HEK293 (cell line): Measurements from ENCODE around the gene RCOR1.

Source experiments
- CTCF ChIA-PET: fragments of 350-600 bp; formaldehyde crosslinking; extraction: SDS; loops from one replicate; lab custom pipeline; 2021; ENCODE audit warnings: antibody characterized with exemption; lab: Yijun Ruan, JAX
- POLR2A ChIA-PET: fragments of 300-600 bp; formaldehyde crosslinking; extraction: SDS; loops from one replicate; lab custom pipeline; 2020; ENCODE audit warnings: antibody characterized with exemption, inconsistent platforms; lab: Yijun Ruan, JAX
- H3K27ac ChIP-seq: fragments of 200-500 bp; sonication (Bioruptor generic); 2 replicates; pipeline ENCODE4 v1.5.1; 2014; ENCODE audit warnings: low read depth, low read length, control low read depth, inconsistent platforms; ENCODE audit errors: extremely low read depth
- H3K36me3 ChIP-seq, 2 experiments: fragments of 200-500 bp in 1 of 2; sonication (Bioruptor generic) in 1 of 2; 1 replicate in 1 of 2; 2 replicates in 1 of 2; pipeline ENCODE4 v1.5.1; 2014 to 2017; ENCODE audit warnings: inconsistent platforms in 2 of 2, low read length in 2 of 2; ENCODE audit not compliant: control insufficient read depth in 2 of 2, insufficient read depth in 1 of 2
- H3K4me1 ChIP-seq: fragments of 200-500 bp; sonication (Bioruptor generic); 2 replicates; pipeline ENCODE4 v1.5.1; 2014; ENCODE audit warnings: mild to moderate bottlenecking, low read length, inconsistent platforms; ENCODE audit not compliant: control insufficient read depth, insufficient read depth
- H3K4me3 ChIP-seq: 2 replicates; pipeline ENCODE4 v1.5.1; 2011; ENCODE audit warnings: low read depth, mild to moderate bottlenecking, control low read depth, low read length, moderate library complexity
- H3K9me3 ChIP-seq: fragments of 200-500 bp; sonication (Bioruptor generic); 2 replicates; pipeline ENCODE4 v1.5.1; 2014; ENCODE audit warnings: low read depth, low read length, inconsistent platforms; ENCODE audit not compliant: control insufficient read depth, insufficient read depth
- IKZF3 ChIP-seq: fragments of 450-650 bp; IDR thresholded peaks from 2 replicates; pipeline ENCODE4 v1.5.0; 2018; ENCODE audit warnings: missing biosample characterization, mild to moderate bottlenecking, missing genetic modification characterization, moderate library complexity
- PRDM1 ChIP-seq: fragments of 450-650 bp; formaldehyde crosslinking; IDR thresholded peaks from 2 replicates; pipeline ENCODE4; 2016; ENCODE audit warnings: missing biosample characterization, missing genetic modification characterization
- ZBTB20 ChIP-seq: fragments of 450-650 bp; formaldehyde crosslinking; IDR thresholded peaks from 2 replicates; pipeline ENCODE4 v1.5.1; 2016; ENCODE audit warnings: missing biosample characterization, missing genetic modification characterization
- ZBTB7A ChIP-seq: fragments of 450-650 bp; formaldehyde crosslinking; IDR thresholded peaks from 2 replicates; pipeline ENCODE4 v1.5.1; 2016; ENCODE audit warnings: low read depth, missing biosample characterization, missing genetic modification characterization
- ZNF138 ChIP-seq: fragments of 450-650 bp; formaldehyde crosslinking; IDR thresholded peaks from 2 replicates; pipeline ENCODE4 v1.5.1; 2016; ENCODE audit warnings: missing biosample characterization, missing genetic modification characterization, borderline replicate concordance
- ZNF211 ChIP-seq: fragments of 450-650 bp; formaldehyde crosslinking; IDR thresholded peaks from 2 replicates; pipeline ENCODE4 v1.5.1; 2016; ENCODE audit warnings: low read depth, missing biosample characterization, missing genetic modification characterization
- ZNF223 ChIP-seq: fragments of 450-650 bp; formaldehyde crosslinking; IDR thresholded peaks from 2 replicates; pipeline ENCODE4 v1.5.1; 2016; ENCODE audit warnings: missing biosample characterization, missing genetic modification characterization
- ZNF23 ChIP-seq: fragments of 450-650 bp; formaldehyde crosslinking; IDR thresholded peaks from 2 replicates; pipeline ENCODE4 v1.5.1; 2016; ENCODE audit warnings: missing biosample characterization, missing genetic modification characterization, borderline replicate concordance
- ZNF24 ChIP-seq: fragments of 450-650 bp; formaldehyde crosslinking; IDR thresholded peaks from 2 replicates; pipeline ENCODE4 v1.5.1; 2016; ENCODE audit warnings: missing biosample characterization, missing genetic modification characterization
- ZNF248 ChIP-seq: fragments of 450-650 bp; formaldehyde crosslinking; IDR thresholded peaks from 2 replicates; pipeline ENCODE4 v1.5.1; 2017; ENCODE audit warnings: missing biosample characterization, missing genetic modification characterization
- ZNF561 ChIP-seq: fragments of 450-650 bp; IDR thresholded peaks from 2 replicates; pipeline ENCODE4 v1.5.1; 2018; ENCODE audit warnings: missing biosample characterization, missing genetic modification characterization, borderline replicate concordance
- ZNF623 ChIP-seq: fragments of 450-650 bp; formaldehyde crosslinking; IDR thresholded peaks from 2 replicates; pipeline ENCODE4 v1.5.1; 2016; ENCODE audit warnings: missing biosample characterization, missing genetic modification characterization
- ZNF660 ChIP-seq: fragments of 450-650 bp; IDR thresholded peaks from 2 replicates; pipeline ENCODE4 v1.5.1; 2018; ENCODE audit warnings: missing biosample characterization, mild to moderate bottlenecking, missing genetic modification characterization
- ZNF747 ChIP-seq: fragments of 450-650 bp; formaldehyde crosslinking; IDR thresholded peaks from 2 replicates; pipeline ENCODE4 v1.5.1; 2016; ENCODE audit warnings: missing biosample characterization, missing genetic modification characterization
- ZSCAN23 ChIP-seq: fragments of 450-650 bp; formaldehyde crosslinking; IDR thresholded peaks from 2 replicates; pipeline ENCODE4 v1.5.1; 2016; ENCODE audit warnings: missing biosample characterization, missing genetic modification characterization
- TF ChIP-seq, protein P1 (sequence below): fragments of 450-650 bp; formaldehyde crosslinking; IDR thresholded peaks from 2 replicates; pipeline ENCODE4 v1.5.1; 2016; ENCODE audit warnings: missing biosample characterization, missing genetic modification characterization
- TF ChIP-seq, protein P2 (sequence below): fragments of 450-650 bp; formaldehyde crosslinking; IDR thresholded peaks from 2 replicates; pipeline ENCODE4 v1.5.1; 2017; ENCODE audit warnings: missing biosample characterization, mild to moderate bottlenecking, missing genetic modification characterization, moderate library complexity
- TF ChIP-seq, protein P3 (sequence below): fragments of 450-650 bp; formaldehyde crosslinking; IDR thresholded peaks from 2 replicates; pipeline ENCODE4 v1.5.1; 2016; ENCODE audit warnings: missing biosample characterization, missing genetic modification characterization, low read depth
- TF ChIP-seq, protein P4 (sequence below): fragments of 450-650 bp; formaldehyde crosslinking; IDR thresholded peaks from 2 replicates; pipeline ENCODE4 v1.5.1; 2016; ENCODE audit warnings: missing biosample characterization, missing genetic modification characterization
- TF ChIP-seq, protein P5 (sequence below): fragments of 450-650 bp; formaldehyde crosslinking; IDR thresholded peaks from 2 replicates; pipeline ENCODE4 v1.5.1; 2016; ENCODE audit warnings: missing biosample characterization, missing genetic modification characterization
- TF ChIP-seq, protein P6 (sequence below): fragments of 450-650 bp; formaldehyde crosslinking; IDR thresholded peaks from 2 replicates; pipeline ENCODE4 v1.5.1; 2016; ENCODE audit warnings: missing biosample characterization, missing genetic modification characterization

RCOR1 gene

DNA sequence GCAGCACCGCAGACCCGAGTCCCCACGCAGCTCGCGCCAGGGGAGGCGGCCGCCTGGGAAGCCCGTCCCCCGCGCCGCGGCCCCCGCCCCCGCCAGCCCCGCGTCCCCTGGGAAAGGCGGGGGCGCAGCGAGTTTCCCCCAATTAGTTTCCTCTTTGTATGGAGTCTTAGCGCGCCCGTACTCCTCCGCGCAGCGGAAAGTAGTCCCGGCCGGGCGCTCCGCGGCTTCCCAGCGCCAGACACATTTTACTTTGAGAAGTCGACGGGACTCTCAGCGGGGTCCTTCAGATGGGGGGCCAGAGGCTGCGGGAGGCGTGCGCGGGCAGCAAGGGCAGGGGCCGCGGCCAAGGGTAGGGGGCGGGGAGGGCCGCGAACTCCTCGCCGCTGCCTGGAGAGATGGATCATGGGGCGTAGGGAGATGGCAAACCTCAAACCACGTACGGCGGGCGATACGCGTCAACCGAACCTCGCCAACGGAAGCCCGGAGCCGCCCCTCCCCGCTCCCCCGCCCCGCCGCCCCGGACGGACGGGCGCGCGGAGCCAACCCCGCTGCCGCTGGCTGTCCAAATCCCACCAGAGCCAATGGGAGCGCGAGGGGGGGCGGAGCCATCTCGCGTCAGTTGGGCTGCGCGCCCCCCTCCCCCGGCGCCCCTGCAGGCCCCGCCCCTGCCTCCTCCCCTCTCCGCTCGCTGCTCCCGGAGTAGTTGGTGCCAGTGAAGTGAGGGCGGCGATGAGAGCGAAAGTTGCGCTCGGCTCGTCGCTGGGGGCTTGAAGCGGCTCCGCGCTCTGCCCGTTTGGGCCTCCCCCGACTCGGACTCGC is at the start of gene RCOR1 (continued):
- TF ChIP-seq, protein P1, sequence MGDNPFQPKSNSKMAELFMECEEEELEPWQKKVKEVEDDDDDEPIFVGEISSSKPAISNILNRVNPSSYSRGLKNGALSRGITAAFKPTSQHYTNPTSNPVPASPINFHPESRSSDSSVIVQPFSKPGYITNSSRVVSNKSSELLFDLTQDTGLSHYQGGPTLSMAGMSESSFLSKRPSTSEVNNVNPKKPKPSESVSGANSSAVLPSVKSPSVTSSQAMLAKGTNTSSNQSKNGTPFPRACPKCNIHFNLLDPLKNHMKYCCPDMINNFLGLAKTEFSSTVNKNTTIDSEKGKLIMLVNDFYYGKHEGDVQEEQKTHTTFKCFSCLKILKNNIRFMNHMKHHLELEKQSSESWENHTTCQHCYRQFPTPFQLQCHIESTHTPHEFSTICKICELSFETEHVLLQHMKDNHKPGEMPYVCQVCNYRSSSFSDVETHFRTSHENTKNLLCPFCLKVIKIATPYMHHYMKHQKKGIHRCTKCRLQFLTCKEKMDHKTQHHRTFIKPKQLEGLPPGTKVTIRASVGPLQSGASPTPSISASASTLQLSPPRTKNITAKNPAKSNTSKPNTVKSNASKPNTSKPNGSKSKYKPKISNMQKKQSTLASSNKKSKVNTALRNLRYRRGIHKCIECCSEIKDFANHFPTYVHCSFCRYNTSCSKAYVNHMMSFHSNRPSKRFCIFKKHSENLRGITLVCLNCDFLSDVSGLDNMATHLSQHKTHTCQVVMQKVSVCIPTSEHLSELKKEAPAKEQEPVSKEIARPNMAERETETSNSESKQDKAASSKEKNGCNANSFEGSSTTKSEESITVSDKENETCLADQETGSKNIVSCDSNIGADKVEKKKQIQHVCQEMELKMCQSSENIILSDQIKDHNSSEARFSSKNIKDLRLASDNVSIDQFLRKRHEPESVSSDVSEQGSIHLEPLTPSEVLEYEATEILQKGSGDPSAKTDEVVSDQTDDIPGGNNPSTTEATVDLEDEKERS (tag by site-specific recombination): peak; percentile 74
- TF ChIP-seq ZNF660 (tag by site-specific recombination) (peak; percentile 86), ZBTB7A (peak; percentile 72; the same call in 1 of the 2 replicates), ZNF561 (tag by site-specific recombination) (peak; percentile 91), ZSCAN23 (tag by site-specific recombination) (peak; percentile 89), ZBTB20 (tag by site-specific recombination) (peak; percentile 46; the same call in 1 of the 2 replicates), PRDM1 (no peak), ZNF223 (tag by site-specific recombination) (no peak), ZNF623 (tag by site-specific recombination) (0 out of 2 replicates have a peak, but pooled peaks have one; percentile 30)
- TF ChIP-seq, protein P2, sequence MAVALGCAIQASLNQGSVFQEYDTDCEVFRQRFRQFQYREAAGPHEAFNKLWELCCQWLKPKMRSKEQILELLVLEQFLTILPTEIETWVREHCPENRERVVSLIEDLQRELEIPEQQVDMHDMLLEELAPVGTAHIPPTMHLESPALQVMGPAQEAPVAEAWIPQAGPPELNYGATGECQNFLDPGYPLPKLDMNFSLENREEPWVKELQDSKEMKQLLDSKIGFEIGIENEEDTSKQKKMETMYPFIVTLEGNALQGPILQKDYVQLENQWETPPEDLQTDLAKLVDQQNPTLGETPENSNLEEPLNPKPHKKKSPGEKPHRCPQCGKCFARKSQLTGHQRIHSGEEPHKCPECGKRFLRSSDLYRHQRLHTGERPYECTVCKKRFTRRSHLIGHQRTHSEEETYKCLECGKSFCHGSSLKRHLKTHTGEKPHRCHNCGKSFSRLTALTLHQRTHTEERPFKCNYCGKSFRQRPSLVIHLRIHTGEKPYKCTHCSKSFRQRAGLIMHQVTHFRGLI: peak; percentile 78
- TF ChIP-seq, protein P3, sequence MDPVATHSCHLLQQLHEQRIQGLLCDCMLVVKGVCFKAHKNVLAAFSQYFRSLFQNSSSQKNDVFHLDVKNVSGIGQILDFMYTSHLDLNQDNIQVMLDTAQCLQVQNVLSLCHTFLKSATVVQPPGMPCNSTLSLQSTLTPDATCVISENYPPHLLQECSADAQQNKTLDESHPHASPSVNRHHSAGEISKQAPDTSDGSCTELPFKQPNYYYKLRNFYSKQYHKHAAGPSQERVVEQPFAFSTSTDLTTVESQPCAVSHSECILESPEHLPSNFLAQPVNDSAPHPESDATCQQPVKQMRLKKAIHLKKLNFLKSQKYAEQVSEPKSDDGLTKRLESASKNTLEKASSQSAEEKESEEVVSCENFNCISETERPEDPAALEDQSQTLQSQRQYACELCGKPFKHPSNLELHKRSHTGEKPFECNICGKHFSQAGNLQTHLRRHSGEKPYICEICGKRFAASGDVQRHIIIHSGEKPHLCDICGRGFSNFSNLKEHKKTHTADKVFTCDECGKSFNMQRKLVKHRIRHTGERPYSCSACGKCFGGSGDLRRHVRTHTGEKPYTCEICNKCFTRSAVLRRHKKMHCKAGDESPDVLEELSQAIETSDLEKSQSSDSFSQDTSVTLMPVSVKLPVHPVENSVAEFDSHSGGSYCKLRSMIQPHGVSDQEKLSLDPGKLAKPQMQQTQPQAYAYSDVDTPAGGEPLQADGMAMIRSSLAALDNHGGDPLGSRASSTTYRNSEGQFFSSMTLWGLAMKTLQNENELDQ (tag by site-specific recombination): no peak
- TF ChIP-seq, protein P4, sequence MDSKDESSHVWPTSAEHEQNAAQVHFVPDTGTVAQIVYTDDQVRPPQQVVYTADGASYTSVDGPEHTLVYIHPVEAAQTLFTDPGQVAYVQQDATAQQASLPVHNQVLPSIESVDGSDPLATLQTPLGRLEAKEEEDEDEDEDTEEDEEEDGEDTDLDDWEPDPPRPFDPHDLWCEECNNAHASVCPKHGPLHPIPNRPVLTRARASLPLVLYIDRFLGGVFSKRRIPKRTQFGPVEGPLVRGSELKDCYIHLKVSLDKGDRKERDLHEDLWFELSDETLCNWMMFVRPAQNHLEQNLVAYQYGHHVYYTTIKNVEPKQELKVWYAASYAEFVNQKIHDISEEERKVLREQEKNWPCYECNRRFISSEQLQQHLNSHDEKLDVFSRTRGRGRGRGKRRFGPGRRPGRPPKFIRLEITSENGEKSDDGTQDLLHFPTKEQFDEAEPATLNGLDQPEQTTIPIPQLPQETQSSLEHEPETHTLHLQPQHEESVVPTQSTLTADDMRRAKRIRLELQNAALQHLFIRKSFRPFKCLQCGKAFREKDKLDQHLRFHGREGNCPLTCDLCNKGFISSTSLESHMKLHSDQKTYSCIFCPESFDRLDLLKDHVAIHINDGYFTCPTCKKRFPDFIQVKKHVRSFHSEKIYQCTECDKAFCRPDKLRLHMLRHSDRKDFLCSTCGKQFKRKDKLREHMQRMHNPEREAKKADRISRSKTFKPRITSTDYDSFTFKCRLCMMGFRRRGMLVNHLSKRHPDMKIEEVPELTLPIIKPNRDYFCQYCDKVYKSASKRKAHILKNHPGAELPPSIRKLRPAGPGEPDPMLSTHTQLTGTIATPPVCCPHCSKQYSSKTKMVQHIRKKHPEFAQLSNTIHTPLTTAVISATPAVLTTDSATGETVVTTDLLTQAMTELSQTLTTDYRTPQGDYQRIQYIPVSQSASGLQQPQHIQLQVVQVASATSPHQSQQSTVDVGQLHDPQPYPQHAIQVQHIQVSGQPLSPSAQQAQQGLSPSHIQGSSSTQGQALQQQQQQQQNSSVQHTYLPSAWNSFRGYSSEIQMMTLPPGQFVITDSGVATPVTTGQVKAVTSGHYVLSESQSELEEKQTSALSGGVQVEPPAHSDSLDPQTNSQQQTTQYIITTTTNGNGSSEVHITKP (tag by site-specific recombination): peak; percentile 69

DNA sequence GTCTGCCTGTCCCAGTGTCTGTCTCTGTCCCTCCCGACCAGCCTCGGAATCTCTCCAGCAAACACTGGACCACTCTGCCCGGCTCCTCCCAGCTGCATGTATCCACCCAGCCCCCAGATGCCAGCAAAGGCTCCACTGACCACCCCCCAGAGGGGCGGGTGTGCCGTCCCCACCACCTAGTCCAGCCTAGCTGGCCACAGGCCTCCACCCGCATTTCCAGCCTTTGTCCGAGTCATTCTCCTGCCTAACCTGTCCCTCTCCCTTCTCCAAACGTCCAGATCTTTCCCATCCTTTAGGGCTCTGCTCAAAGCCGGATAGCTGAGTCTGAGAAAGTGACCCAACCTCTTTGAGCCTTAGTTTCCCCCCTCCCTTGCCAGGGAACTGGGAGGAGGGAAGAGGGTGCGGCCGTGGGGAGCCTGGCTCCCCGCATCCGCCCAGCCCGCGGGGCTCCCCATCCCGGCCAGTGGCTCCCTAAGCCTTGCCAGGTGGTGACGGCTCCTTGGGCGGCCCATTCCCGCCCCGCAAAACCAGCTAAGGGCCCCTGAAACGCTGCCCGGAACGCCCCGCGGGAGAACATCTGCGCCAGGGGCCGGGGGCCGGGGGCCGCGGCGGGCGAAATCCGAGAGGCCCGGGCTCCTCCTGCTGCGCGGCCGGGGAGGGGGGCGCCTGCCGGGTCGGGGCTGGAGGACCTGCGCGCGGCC is 48.3 kb upstream of the RCOR1 start:
- ChIA-PET POLR2A (no interaction called here), CTCF (no interaction called here)
- Histone ChIP-seq H3K27ac (no peak overlapping the region), H3K9me3 (no peaks in the 10 kb centered on the region), H3K36me3 (no peaks in the 10 kb centered on the region), H3K4me3 (no peak overlapping the region), H3K4me1 (peaks cover 12% of the 10 kb centered on the region)
- no peak for TF ChIP-seq ZNF23
- no peak for TF ChIP-seq ZNF248 (tag by site-specific recombination)
- TF ChIP-seq IKZF3 (tag by site-specific recombination): no peak
- TF ChIP-seq ZBTB20 (tag by site-specific recombination): no peak
- TF ChIP-seq, protein P5, sequence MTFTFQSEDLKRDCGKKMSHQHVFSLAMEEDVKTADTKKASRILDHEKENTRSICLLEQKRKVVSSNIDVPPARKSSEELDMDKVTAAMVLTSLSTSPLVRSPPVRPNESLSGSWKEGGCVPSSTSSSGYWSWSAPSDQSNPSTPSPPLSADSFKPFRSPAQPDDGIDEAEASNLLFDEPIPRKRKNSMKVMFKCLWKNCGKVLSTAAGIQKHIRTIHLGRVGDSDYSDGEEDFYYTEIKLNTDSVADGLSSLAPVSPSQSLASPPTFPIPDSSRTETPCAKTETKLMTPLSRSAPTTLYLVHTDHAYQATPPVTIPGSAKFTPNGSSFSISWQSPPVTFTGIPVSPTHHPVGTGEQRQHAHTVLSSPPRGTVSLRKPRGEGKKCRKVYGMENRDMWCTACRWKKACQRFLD (tag by site-specific recombination): no peak
- TF ChIP-seq ZNF211: no peak
- TF ChIP-seq ZNF24: no peak
- TF ChIP-seq, protein P6, sequence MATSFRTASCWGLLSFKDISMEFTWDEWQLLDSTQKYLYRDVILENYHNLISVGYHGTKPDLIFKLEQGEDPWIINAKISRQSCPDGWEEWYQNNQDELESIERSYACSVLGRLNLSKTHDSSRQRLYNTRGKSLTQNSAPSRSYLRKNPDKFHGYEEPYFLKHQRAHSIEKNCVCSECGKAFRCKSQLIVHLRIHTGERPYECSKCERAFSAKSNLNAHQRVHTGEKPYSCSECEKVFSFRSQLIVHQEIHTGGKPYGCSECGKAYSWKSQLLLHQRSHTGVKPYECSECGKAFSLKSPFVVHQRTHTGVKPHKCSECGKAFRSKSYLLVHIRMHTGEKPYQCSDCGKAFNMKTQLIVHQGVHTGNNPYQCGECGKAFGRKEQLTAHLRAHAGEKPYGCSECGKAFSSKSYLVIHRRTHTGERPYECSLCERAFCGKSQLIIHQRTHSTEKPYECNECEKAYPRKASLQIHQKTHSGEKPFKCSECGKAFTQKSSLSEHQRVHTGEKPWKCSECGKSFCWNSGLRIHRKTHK: no peak
- TF ChIP-seq ZNF747 (tag by site-specific recombination): no peak
- TF ChIP-seq ZNF138 (tag by site-specific recombination): no peak
